ENCODE results near the gene ABCB9. TPM values are rescaled to one million over a fixed set of nuclear protein-coding genes. Genes with fewer than 3 reads are reported as not detected.
A peak's percentile ranks its signal among the peaks of the same experiment; 100 is the strongest.

ABCB9 gene
- total RNA-seq, 4 donors from 2014 or later = 2.3 to 8.4 (median 3.5) TPM

GRCh38 chr12:122987086-122987951 is 21.1 kb upstream of the ABCB9 start:
- WGBS, 2 donors (ENCODE audit: low coverage in 1 of 2) = 86% methylated on average over 4 of the region's 39 CpGs; no CpG with 5 or more reads in 1 of the 2 donors
- peaks cover 0 to 82% of the 10 kb centered on the region in 2 donors for H3K36me3 ChIP-seq
- TF ChIP-seq CTCF (IDR thresholded peaks at IDR 0.05) = no peak
- no peak for TF ChIP-seq POLR2A (IDR thresholded peaks at IDR 0.05)

GRCh38 chr12:122986258-122986871 is 20.1 kb upstream of the ABCB9 start:
- WGBS, 2 donors (ENCODE audit: low coverage in 1 of 2) = 100% methylated on average over 1 of the region's 40 CpGs; no CpG with 5 or more reads in 1 of the 2 donors
- ATAC-seq = no peak
- H3K9me3 ChIP-seq = no peaks in the 10 kb centered on the region
- H3K4me3 ChIP-seq = no peak overlapping the region
- H3K36me3 ChIP-seq = peaks cover 0 to 81% of the 10 kb centered on the region in 2 donors
- H3K27ac ChIP-seq = peak overlapping the region in 1 of 4 donors; percentile 90
- no peak for TF ChIP-seq POLR2AphosphoS5 (IDR thresholded peaks at IDR 0.05)
- no peak for TF ChIP-seq CTCF (IDR thresholded peaks at IDR 0.05)
- TF ChIP-seq POLR2A (IDR thresholded peaks at IDR 0.05) = no peak
- TF ChIP-seq EP300 (IDR thresholded peaks at IDR 0.05) = no peak
- H3K27me3 ChIP-seq = no peaks in the 10 kb centered on the region
- peaks cover 2 to 45% (median 41%) of the 10 kb centered on the region in 3 donors for H3K4me1 ChIP-seq

More at GRCh38 chr12:122987086-122987951, 21.1 kb upstream of the ABCB9 start:
- no peak for ATAC-seq
- no peaks in the 10 kb centered on the region for H3K9me3 ChIP-seq
- no peaks in the 10 kb centered on the region for H3K27me3 ChIP-seq
- H3K4me1 ChIP-seq = peaks cover 0 to 35% (median 31%) of the 10 kb centered on the region in 3 donors
- H3K4me3 ChIP-seq = no peak overlapping the region
- H3K27ac ChIP-seq = no peak overlapping the region

- no peak for ATAC-seq
- H3K9me3 ChIP-seq = no peaks in the 10 kb centered on the region
- no peaks in the 10 kb centered on the region for H3K27me3 ChIP-seq
- no peak overlapping the region for H3K4me3 ChIP-seq
- TF ChIP-seq CTCF (IDR thresholded peaks at IDR 0.05) (no peak), POLR2A (IDR thresholded peaks at IDR 0.05) (peak in 1 of 2 donors; percentile 0), POLR2AphosphoS5 (IDR thresholded peaks at IDR 0.05) (no peak), EP300 (IDR thresholded peaks at IDR 0.05) (no peak)
- H3K36me3 ChIP-seq = peaks cover 0 to 74% of the 10 kb centered on the region in 2 donors
- peak overlapping the region in 3 of 4 donors; percentile 27 to 90 (median 88) for H3K27ac ChIP-seq
- WGBS, 2 donors (ENCODE audit: low coverage in 1 of 2) = 31 to 70% methylated on average over 2 to 3 of the region's 45 CpGs
- peaks cover 2 to 48% (median 43%) of the 10 kb centered on the region in 3 donors for H3K4me1 ChIP-seq
These were observed 19.3 kb upstream of the ABCB9 start for GRCh38 chr12:122985338-122986257.

GRCh38 chr12:122984612-122985337 is 18.5 kb upstream of the ABCB9 start:
- H3K4me3 ChIP-seq = peak overlapping the region in 1 of 2 donors; percentile 18
- H3K36me3 ChIP-seq = peaks cover 0 to 65% of the 10 kb centered on the region in 2 donors
- no peaks in the 10 kb centered on the region for H3K9me3 ChIP-seq
- ATAC-seq = peak; percentile 8
- H3K27me3 ChIP-seq = no peaks in the 10 kb centered on the region
- peak in 1 of 2 donors; percentile 2 for TF ChIP-seq POLR2A (IDR thresholded peaks at IDR 0.05)
- no peak for TF ChIP-seq POLR2AphosphoS5 (IDR thresholded peaks at IDR 0.05)
- peak overlapping the region in 3 of 4 donors; percentile 27 to 90 (median 88) for H3K27ac ChIP-seq
- 17 to 44% methylated on average over 5 to 23 of the region's 34 CpGs for WGBS, 2 donors (ENCODE audit: low coverage in 1 of 2)
- H3K4me1 ChIP-seq = peaks cover 2 to 54% (median 46%) of the 10 kb centered on the region in 3 donors

All from gastroesophageal sphincter (tissue), 4 donors.